NCI-H1930 (cell line): ENCODE measurements around the gene NR3C1.

Experiments
- DNase-seq, 2 experiments: peaks; one replicate each; lab custom pipeline; 2025; lab: John Stamatoyannopoulos, UW

Gene NR3C1

DNA sequence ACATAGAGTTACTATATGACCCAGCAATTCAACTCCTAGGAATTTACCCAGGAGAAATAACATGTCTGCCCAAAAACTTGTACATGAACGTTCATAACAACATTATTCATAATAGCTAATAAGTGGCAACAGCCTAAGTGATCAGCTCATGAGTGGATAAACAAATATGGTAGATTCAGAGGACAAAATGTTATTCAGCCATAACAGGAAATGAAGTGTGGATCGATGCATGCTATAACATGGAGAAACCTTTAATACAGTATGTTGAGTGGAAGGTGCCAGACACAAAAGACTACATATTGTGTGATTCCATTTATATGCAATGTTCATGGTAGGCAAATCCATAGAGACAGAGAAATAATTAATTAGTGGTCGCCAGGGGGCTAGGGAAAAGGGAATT lies 22.3 kb upstream of the NR3C1 start:
- no peak for DNase-seq

DNA sequence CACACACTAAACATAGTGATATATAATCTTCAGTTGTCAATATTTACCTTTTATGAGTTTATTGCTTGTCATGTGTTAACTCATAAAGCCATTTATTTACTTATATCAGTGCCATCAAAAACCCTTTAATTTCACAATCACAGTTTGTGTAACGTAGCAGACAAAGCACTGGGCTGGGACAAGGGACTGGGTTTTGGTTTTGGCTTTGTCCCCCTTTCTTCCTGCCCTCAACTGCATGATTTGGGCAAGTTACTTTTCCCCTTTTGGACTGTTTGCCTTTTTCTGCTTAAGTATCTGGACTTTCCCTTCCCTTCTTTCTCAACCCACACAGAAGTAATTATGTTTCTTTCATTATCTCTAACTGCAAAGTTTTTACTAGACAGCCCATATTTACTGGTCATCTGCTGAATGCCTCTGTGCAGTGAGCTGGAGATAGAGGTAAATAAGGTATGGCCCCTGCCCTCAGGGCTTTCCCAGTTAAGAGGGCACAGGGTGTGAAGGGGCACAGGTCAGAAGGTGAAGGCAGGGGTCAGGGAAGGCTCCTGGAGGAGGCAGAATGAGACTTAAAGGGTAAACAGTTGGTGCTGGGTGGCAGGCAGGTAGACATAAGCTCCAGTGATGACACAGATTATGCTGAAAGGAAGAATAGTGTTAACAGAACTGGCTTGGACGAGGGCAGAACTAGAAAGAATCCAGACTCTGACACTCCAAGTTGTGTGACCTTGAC lies 14.8 kb upstream of the NR3C1 start:
- DNase-seq = no peak

DNA sequence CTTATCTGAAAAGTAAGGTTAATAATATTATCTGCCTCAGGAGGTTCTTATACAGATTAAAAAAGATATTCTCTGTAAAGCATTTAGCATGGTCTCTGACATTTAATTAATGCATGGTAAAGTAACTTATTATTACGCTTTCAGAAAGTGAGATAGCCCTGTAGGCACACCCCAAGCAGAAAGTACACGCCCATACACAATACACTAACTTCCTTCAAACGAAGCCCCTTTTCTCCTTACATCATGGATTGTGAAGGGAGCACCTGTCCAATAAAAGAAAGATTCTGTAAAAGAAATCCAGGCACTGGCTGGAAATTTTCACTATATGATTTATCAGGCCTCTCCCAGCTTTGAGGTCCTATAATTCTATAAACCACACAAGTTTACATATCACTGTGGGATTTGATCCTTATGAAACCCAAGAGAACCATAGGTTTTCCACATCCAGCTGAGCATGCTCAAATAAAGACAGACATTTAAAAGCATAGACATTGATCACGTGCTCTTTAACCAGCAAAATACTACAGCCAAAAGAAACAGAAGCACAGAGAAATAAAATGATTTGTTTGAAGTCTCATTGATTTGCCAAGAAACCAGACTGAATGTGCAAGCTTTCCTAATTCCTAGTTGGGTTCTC lies 14.1 kb upstream of the NR3C1 start:
- DNase-seq = no peak

- DNase-seq = no peak
Observed at GRCh38 chr5:143416411-143416810, 12.9 kb upstream of the NR3C1 start.

DNA sequence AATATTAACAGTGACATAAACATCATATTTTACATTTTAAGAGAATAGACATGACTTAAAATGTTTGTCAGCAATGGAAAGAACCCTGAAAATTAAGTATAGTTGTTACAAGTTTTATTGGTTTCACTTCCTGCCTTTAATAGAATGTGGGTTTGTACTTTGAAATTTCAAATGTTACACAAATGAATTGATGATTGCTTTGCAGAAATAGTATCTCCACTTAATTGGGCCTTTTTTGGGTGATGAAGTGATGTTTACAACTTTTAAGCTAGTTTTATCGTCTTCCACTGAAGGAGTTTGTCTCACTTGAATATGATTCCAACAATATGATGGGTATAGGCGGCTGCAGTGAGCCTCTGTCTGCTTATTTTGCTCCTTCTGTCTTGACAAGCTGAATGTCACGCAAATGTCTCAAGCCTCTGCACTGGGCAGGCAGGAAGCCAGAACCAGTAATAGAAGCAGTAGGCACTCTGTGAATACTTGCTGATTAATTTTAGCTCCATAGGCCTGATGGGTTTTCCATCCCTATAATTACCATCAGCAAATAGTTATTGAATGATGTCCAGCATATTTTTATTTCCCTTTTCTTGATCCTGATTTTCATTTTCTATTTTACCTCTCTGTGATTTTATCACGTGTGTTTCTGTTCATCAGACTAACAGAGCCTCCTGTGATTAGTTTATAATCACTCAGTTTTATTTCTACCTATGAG lies 10.6 kb upstream of the NR3C1 start:
- no peak for DNase-seq

DNA sequence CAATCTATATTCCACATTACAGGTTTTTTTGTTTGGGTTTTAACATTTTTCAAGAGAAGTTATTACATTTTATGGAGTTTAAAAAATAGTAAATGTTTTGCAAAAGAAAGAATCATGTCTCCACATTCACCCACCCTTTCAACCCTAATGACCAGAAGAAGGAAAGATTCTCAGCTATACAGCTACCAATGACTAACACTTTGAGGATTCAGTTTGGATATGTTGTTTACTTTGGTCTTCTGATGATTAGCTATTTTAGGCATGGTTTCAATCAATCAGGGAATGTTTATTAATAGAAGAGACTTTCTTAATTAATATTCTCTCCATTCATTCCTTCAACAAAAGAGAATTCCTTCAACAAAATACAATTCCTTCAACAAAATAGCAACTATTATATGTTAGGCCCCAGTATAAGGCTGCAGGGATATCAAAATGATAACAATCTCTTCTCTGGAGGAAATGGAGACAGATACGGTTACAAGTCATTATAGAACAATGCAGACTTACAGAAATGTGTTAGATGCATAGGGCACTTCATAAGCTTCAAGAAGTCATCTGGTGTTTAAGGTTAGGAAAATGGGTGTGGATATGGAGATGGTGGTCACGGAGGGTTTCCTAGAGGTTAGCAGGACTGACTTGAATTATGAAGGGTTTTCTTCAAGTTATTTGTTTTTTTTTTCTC lies 9.3 kb upstream of the NR3C1 start:
- DNase-seq = no peak

DNA sequence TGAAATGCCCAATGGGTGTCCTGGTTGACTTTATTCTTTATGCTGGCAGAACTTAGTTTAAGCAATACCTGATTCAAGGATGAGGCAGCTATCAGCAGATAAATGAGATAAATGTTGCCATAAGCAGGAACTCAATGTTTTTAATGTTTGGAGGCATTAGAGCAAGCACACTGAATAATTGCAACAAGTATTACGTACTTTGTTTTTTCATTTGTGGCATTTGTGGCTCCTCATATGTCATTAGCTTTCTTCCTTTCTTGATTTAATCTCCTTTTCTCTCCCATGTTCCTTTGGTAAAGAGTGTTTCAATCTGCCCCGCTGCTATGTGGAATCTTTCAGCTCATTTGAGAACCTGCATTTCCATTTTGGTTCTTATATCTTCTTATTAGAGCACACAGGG lies 6.4 kb upstream of the NR3C1 start:
- DNase-seq = no peak

DNA sequence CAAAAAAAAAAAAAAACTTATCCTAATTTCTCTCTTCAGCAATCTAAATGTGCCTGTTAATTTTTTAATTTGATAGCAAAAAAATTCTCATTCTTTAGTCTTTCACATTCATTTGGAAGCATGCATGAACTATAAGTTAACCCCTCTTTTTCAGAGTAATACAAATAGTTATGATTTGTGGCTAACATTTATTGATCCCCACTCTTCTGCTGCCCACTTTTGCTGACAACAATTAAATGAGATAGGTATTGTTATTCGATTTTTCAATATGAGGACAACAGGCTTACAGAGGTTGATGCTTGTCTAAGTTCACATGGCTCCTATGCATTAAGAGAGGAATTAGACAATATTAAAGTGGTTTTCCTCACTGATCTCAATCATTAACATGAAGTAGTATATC lies 2.9 kb upstream of the NR3C1 start:
- DNase-seq = no peak

- no peak for DNase-seq
Observed at GRCh38 chr5:143405849-143406098, 2.3 kb upstream of the NR3C1 start.

- DNase-seq = peak; percentile 53 to 65
Observed at GRCh38 chr5:143405063-143405848, 1.8 kb upstream of the NR3C1 start.

- DNase-seq = peak; percentile 16 to 39
Observed at GRCh38 chr5:143404416-143405062, 1.1 kb upstream of the NR3C1 start.

GRCh38 chr5:143403334-143403592 lies 223 bp downstream of the NR3C1 start:
- no peak for DNase-seq

DNA sequence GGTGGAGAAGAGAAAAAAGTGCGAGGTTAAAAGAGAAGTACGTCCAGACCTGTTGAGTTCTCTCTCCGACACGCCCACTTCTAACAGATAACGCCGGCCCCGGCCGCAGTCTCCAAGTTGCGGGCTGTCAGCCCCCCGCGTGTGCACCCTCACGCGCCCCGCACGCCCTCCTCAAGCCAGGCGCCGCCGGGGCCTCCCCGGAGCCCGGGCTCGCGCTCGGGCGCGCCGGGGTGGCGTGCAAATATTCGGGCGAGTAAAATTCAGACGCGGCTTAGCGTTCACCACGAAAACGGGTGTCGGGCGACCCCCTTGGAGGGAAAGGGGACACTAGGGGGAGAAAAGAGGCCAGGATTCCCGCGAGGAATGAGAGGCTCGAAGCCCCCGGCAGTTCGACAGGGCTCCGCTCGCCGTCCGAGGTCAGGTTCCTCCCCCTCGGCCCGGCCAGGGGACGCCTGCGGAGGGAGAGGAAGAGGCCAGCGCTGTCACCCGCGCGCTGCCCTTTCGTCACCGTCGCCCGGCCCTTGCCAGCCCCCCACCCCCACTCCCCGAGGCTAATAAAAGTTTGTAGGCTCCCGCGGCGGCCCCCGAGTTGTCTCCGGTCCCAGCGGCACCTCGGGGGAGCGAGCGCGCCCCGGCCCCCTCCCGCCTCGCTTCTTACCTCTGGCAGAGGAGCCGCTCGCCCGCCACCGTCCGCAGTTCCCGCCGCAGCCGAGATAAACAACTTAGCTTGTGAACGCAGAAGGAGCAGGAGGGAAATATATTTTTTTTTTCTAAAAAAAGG lies 743 bp downstream of the NR3C1 start:
- no peak for DNase-seq

GRCh38 chr5:143402017-143402552 lies 1.4 kb downstream of the NR3C1 start:
- DNase-seq = no peak

- DNase-seq = no peak
Observed at GRCh38 chr5:143401227-143402016, 2.1 kb downstream of the NR3C1 start.

DNA sequence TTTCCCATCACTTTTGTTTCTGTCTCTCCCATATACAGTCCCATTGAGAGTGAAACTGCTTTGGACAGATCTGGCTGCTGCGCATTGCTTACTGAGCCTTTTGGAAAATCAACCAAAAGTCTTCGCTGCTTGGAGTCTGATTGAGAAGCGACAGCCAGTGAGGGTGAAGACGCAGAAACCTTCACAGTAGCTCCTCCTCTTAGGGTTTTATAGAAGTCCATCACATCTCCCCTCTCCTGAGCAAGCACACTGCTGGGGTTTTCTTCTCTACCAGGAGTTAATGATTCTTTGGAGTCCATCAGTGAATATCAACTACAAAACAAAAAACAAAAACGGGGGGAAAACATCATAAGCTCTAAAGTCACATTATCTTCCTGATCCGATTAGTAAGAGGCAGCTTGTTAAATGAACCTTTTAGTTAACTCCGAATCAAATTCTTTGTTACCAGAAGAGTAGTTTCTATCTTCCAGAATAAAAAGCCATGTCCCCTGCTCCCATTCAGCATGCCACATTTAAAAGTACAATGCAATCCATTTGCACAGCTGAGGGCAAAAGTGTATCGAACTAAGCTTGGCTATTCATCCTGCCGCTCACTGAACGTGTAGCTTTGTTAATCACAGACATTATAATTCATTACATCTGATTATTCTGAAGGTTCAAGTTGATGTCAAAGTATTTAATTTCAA lies 2.8 kb downstream of the NR3C1 start:
- DNase-seq = peak; percentile 8 to 24

DNA sequence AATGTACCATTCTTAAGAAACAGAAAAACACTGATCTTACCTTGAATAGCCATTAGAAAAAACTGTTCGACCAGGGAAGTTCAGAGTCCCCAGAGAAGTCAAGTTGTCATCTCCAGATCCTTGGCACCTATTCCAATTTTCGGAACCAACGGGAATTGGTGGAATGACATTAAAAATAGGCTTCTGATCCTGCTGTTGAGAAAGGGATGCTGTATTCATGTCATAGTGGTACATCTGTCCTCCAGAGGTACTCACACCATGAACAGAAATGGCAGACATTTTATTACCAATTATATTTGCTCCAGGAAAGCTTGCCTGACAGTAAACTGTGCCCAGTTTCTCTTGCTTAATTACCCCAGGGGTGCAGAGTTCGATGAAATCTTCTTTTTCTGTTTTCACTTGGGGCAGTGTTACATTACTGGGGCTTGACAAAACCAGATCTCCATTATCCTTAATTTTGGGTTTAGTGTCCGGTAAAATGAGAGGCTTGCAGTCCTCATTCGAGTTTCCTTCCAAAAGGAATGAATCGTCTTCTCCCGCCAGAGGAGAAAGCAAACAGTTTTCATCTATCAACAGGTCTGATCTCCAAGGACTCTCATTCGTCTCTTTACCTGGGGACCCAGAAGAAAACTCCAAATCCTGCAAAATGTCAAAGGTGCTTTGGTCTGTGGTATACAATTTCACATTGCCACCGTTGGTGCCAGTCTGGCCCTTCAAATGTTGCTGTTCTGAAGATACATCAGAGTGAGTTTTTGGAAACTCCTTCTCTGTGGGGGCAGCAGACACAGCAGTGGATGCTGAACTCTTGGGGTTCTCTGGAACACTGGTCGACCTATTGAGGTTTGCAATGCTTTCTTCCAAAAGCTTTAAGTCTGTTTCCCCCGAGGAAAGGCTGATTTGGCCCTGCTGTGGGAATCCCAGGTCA lies 3.6 kb downstream of the NR3C1 start:
- no peak for DNase-seq
